Thoracic aorta (tissue), 2 donors: Measurements from ENCODE around the gene DUSP8. TPM values are rescaled to one million over a fixed set of nuclear protein-coding genes. Genes with fewer than 3 reads are reported as not detected.
A peak's percentile ranks its signal among the peaks of the same experiment; 100 is the strongest.

Experiments
- ATAC-seq: fragments of 150-250 bp; one replicate; pipeline ENCODE4 v1.8.0; 2017; ENCODE audit warnings: low read depth; ENCODE audit not compliant: insufficient number of reproducible peaks, low FRiP score
- DNase-seq: peaks from one replicate; pipeline ENCODE4 v3.0.0-alpha.2; 2020; ENCODE audit warnings: low spot score
- H3K27ac ChIP-seq, 2 donors: fragments of 200-600 bp; sonication (generic); 1 replicate in 1 of 2; 2 replicates in 1 of 2; pipeline ENCODE4 v1.5.1; 2016; ENCODE audit warnings: mild to moderate bottlenecking in 2 of 2, moderate library complexity in 2 of 2
- H3K27me3 ChIP-seq: fragments of 200-600 bp; sonication (generic); replicated peaks from 2 replicates; pipeline ENCODE4 v1.6.0; 2016; ENCODE audit warnings: mild to moderate bottlenecking; ENCODE audit not compliant: insufficient read depth
- H3K36me3 ChIP-seq: fragments of 200-600 bp; sonication (generic); one replicate; pipeline ENCODE4 v1.5.1; 2016
- H3K4me1 ChIP-seq, 2 donors: fragments of 200-600 bp; sonication (generic); 1 replicate in 1 of 2; 2 replicates in 1 of 2; pipeline versions ENCODE4 v1.5.1 to v1.6.0; 2016; ENCODE audit warnings: low read depth in 2 of 2, mild to moderate bottlenecking in 1 of 2; ENCODE audit not compliant: control insufficient read depth in 1 of 2
- H3K4me3 ChIP-seq: fragments of 200-600 bp; sonication (generic); 2 replicates; pipeline ENCODE4 v1.5.1; 2016; ENCODE audit warnings: mild to moderate bottlenecking
- H3K9me3 ChIP-seq: fragments of 200-600 bp; sonication (generic); 2 replicates; pipeline ENCODE4 v1.5.1; 2016
- CTCF ChIP-seq: fragments of 200-600 bp; sonication (generic); IDR thresholded peaks from one replicate; pipeline ENCODE4 v1.5.1; 2019; ENCODE audit warnings: antibody characterized with exemption
- total RNA-seq, 2 donors: library from RNA; depleted of rRNA; stranded (reverse); fragments of >200 nt; gene quantifications; one replicate each; pipeline versions ENCODE4 v1.1.0 to v1.2.3, GENCODE V29; 2016

The DUSP8 gene
- total RNA-seq, 2 donors from 2014 or later, result 3.7 to 7.6 TPM

- Histone ChIP-seq H3K4me3 (no peak overlapping the region), H3K27me3 (no peaks in the 10 kb centered on the region), H3K27ac (no peak overlapping the region), H3K4me1 (peaks cover 21 to 47% of the 10 kb centered on the region in 2 donors), H3K36me3 (no peaks in the 10 kb centered on the region), H3K9me3 (no peaks in the 10 kb centered on the region)
- DNase-seq (no peak), ATAC-seq (no peak)
- TF ChIP-seq CTCF, result no peak
Observed at GRCh38 chr11:1517117-1518005, 54.7 kb downstream of the DUSP8 start.

DNA sequence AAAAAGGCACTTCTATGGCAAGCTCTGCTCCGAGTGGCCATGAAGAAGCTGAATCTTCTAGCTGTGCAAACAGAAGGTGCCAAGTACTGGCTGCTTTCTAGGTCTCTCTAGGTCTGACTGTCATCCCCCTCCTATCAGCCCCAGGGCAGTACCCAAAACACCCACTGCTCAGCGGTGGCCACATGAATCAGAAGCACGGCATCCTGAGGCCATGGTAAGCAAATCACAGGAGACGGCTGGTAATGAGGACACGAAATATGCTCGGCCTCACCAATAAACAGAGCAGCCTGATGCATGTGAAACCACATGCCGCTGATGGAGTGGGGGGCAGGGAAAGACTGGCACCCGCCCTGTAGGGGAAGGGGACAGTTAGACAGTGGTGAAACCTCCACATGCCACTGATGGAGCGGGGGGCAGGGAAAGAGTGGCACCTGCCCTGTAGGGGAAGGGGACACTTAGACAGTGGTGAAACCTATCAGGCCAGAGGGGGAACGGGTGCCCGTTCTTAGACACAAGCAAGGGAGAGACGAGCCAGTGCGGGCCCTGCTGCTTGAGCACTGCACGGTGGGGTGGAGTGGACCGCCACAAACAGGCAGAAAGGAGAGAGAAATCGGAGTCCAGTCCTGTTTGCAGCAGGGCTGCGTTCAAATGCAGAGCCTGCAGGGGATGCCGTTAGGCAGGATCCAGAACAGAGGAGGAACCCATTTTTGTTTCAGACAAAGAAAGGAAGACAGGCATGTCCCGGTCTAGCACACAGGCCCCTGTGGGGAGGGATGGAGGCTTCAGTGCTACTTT is 55.6 kb downstream of the DUSP8 start:
- DNase-seq, result no peak
- Histone ChIP-seq H3K36me3 (no peaks in the 10 kb centered on the region), H3K27me3 (no peaks in the 10 kb centered on the region), H3K4me3 (no peak overlapping the region), H3K27ac (no peak overlapping the region), H3K4me1 (peaks cover 21 to 45% of the 10 kb centered on the region in 2 donors), H3K9me3 (no peaks in the 10 kb centered on the region)
- ATAC-seq, result no peak
- TF ChIP-seq CTCF, result no peak

GRCh38 chr11:1515082-1516060 is 56.7 kb downstream of the DUSP8 start:
- ATAC-seq, result no peak
- peaks cover 18 to 34% of the 10 kb centered on the region in 2 donors for H3K4me1 ChIP-seq
- DNase-seq, result no peak
- peak; percentile 97 for TF ChIP-seq CTCF
- no peaks in the 10 kb centered on the region for H3K27me3 ChIP-seq
- H3K9me3 ChIP-seq, result no peaks in the 10 kb centered on the region
- peak overlapping the region; percentile 43 for H3K4me3 ChIP-seq
- H3K36me3 ChIP-seq, result no peaks in the 10 kb centered on the region
- no peak overlapping the region for H3K27ac ChIP-seq

- H3K9me3 ChIP-seq, result no peaks in the 10 kb centered on the region
- H3K27ac ChIP-seq, result no peak overlapping the region
- H3K4me1 ChIP-seq, result peaks cover 20 to 33% of the 10 kb centered on the region in 2 donors
- no peak for TF ChIP-seq CTCF
- H3K27me3 ChIP-seq, result no peaks in the 10 kb centered on the region
- H3K36me3 ChIP-seq, result no peaks in the 10 kb centered on the region
- peak overlapping the region; percentile 43 for H3K4me3 ChIP-seq
- DNase-seq (no peak), ATAC-seq (no peak)
Observed at GRCh38 chr11:1514336-1515061, 57.6 kb downstream of the DUSP8 start.
